Inflammatory macrophage treated with lipopolysaccharide for 1 hour (primary cell): ENCODE measurements around the gene COPS8.

Experiments used
- DNase-seq, 2 donors: peaks; one replicate each; pipeline ENCODE4 v3.0.0-alpha.2; 2020 to 2022

The COPS8 gene

DNA sequence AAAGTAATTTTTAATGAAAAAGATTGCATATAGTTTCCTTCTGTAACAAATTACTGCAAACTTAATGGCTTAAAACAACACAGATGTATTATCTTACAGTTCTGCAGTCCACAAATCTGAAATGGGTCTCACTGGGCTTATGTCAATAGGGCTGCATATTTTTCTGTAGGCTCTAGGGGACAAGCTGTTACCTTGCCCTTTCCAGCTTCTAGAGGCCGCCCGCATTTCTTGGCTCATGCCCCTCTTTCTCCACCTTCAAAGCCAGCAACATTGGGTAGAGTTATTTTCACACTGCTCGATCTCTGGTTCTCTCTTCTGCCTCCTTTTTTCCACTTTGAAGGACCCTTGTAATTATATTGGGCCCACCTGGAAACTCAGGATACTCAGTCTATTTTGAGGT, 16.7 kb downstream of the COPS8 start:
- DNase-seq: no peak

DNA sequence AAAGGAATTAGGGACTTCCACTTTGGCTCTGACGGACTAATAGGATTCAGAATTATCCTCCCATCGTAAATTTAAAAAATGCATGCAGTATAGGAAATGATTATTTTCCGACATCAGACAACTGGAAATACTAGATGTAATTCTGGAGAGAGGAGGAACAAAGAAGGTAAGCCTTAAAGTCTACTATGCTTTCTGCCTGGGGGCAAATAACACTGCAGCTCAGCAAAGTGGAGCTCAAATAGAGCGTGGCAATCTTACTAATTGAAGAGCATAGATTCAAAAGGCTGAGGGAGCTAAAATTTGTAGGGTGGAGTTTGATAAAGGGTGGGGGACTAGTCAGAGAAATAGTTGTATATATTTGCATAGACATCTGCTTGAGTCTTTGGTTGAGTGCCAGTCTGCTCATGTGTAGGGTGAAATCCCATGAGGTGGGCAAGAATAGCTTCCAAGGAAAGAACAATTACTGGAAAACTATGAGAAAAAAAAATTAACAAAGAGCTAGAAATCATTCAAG, 23.8 kb downstream of the COPS8 start:
- DNase-seq: no peak

DNA sequence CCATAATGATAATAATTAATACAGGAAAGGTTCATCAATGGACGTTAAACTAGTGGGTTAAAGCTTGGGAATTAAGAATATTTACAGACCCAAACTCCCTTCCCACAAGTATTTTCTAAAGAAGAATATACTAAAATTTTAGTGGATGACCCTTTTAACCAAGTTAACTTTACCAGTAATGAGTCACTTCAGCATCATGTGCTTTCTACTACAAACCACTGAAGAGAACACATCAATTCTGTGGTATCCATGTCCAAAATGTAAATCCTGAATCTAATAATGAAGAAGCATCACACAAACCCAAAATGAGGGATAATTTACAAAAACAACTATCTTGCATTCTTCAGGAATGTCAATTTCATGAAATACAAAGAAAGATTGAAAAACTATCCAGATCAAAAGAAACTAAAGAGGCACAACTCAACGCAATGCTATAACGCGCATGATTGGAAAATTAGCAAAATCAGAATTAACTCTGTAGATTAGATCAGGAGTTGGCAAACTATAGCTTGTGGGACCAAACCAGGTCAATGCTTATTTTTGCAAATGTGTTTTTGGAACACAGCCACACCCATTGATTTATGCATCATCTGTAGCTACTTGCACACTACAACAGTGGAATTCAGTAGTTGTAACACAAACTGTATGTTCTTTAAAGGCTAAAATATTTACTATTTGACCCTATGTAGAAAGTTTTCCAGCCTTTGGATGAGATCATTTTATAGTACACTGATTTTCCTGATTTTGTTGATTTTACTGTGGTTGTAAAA, 27.5 kb downstream of the COPS8 start:
- no peak for DNase-seq

DNA sequence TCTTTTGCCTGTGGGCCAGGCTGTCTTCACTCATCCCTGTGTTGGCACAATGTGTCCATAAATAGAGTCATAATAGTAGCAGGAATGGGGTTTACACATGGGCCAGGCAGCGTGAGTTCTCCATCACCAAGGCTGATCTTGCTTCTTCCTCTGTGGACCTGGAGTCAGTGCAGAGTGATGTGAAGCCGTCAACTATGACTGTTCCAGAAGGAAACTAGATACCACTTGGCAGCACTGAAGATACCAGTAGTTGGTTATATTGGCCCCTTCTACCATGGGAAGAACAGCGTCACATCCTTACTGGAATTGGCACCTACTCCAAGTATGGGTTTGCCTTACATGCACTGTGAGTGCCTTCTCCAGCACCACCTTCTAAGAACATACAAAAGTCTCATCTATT, 30.2 kb downstream of the COPS8 start:
- no peak for DNase-seq

DNA sequence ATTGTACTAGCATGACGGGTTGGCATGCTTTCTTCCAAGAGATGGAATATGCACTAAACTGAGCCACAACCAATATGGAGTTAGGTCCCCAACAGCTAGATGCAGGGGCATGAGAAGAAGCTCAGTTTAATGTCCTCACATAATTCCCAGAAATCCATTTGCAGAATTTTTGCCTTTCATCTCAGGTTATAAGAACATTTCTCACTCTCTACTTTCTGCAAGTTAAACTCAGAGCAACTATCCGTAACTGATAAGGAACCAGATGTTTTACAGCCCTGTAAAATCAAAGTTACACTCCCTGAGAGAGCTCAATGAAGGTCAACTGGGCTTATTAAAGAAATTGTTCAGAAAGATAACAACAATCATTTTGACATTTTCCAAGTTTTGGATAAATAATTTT, 30.7 kb downstream of the COPS8 start:
- no peak for DNase-seq

DNA sequence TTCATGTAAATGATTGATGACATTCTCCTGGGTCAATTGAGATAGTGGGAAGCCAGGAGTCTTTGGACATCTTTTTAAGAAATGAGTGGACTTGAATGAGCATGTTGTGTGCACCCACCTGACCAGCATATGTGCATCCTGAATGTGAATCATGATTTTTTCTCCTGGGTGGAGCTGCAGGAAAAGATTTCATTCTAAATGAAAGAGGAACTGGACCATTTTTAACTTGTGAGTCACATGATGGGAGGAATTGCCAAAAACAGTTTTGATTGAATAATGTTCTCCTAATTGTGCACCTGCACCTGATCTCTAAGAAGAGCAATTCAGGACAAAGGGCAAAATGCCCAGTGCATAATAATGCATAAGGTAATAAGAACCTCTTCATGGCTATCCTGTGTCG, 32.3 kb downstream of the COPS8 start:
- peak; percentile 4 to 22 for DNase-seq

DNA sequence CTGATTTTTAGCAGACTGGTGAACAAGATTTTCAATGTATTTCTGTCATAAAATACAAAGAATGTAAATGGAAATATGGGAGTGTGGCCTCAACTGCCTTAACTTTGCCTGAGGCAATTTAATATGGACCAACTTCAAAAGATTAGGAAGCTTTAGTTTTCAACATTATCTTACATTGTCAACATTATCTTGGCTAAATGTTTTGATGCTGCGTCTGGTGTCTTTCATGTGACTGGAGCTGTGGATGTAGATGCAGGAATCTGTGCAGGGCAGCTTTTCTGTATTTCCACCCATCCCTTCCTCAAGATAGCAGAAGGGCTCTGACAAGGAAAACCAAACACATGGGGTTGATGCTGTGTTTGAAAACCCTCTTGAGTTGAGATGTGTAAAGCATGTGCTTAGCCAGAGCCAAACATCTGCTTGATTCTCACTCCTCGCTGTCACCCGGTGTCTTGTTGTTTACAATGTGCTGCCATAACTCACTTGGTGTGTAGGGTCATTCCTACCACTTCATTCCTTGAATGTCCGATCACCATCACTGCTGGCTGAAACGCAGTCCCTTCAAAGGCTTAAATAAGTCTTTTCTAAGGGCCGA, 33.0 kb downstream of the COPS8 start:
- DNase-seq: no peak

DNA sequence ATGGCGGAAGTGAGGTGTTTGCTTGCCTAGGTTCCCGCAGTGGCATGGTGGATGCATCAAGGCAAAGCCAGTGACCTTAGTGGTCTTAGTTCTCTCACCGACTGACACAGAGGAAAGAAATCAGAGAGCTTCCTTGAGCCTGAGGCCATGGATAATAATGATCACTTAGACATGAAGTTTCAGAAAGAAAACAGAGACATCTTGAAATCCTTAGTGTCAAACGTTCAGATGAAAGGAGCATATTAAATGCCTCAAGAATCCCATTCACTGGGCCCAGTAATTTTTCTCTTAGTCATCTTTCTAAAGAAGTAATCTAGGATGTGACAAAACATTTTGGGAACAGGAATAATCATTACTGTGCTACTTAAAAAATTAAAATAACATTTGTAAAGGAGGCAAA, 35.2 kb downstream of the COPS8 start:
- DNase-seq: no peak

DNA sequence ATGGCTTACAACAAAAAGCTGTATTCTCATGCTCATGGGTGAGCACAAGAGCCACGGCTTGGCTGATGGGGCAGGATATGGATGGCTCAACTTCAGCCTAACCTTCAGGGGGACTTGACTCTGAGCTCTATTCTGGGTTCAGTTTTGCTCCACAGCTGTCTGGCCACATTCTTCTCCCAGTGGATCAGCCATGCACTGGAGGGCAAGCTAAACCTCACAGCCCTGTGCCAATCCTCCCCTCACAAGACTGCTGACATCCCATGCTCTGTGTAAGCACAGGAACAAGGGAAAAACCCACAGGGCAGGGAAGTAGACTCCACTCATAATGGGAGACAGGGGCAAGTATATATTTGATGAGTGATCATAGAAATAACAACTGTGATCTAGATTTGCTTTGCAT, 35.6 kb downstream of the COPS8 start:
- DNase-seq: peak in 1 of 2 donors; percentile 31

DNA sequence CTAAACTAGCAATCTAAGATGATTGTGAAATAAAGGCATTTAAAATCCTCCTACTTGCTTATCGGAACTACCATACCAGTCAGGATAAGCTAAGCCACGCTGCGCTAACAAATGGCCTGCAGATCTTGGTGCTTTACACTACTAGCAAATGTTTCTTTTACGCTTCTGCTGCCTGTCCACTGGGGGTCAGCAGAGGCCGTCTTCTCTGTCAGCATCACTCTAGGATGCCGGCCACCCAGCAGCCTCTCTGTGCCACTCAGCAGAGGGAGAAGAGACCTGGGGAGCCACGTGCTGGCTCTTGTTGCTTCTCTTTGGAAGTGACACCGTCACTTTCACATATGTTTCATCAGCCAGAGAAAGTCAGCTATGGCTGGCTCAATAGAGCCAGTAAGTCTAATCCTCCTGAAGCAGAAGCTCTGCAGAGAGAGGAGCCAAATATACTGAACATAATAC, 36.6 kb downstream of the COPS8 start:
- DNase-seq: peak; percentile 35 to 40

DNA sequence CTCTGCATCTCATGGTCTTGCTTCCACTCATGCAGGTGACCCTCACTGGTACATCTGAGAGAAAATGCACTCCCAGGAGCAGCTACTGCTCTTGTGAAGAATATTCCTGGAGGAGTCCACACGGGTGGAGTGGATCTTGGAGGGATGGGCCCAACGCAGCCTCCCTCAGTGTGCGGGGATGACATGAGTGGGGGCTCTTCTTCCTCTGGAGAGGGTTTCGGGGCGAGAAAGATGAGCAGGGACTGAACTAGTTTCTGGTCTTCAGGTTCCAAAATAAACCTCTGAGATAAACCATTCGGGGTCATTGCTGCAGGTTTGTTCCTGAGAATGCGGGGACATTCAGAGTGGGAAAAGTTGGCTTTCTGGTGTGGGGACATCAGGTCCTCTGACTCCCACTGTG, 39.1 kb downstream of the COPS8 start:
- DNase-seq: no peak

DNA sequence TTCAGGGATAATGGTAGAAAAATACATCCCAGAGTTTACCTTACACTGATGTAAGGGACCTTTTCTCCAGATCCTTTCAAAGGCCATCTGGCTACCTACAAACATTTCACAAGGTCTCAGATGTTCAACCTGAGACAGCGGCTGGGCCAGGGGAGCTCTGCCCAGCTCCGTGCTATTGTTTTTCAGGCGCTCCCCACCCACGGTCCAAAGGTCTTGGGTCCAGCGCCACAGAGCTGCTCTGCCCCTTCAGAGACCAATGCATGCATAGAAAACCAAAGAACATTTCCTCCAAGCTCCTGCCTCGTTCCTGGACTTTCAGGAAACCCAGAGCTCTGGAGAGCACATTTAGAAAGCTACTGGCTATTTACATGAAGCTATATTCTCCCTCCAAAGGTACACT, 40.3 kb downstream of the COPS8 start:
- no peak for DNase-seq

DNA sequence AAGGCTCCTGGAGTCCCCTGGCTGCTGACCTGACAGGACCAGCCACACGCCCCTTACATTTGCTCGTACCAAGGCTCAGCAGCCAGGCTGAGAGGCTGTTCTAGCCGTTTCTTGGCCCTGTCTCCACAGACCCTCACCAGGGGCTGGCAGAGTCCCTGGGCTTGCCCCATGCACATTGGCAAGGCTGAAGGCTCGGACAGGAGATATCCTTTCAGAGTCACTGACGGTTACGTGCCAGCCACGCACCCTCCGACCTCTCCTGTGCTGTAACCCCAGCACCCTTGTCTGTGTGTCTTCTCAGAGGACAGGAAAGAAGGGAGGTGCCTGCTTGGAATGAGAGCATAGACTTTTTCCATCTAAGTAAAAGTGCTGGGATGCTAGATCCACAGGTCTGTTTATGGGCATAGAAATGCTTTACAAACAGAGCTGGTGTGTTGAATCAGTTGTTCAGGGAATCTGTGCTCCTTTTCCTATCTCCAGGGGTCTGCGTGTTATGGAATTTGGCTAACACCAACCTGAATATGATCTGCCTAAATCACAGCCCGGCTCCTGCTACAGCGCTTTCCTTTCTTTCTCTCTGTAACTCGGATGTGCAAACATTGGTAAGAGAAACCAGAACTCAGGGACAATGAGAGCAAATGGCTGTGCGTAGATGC, 41.0 kb downstream of the COPS8 start:
- no peak for DNase-seq

DNA sequence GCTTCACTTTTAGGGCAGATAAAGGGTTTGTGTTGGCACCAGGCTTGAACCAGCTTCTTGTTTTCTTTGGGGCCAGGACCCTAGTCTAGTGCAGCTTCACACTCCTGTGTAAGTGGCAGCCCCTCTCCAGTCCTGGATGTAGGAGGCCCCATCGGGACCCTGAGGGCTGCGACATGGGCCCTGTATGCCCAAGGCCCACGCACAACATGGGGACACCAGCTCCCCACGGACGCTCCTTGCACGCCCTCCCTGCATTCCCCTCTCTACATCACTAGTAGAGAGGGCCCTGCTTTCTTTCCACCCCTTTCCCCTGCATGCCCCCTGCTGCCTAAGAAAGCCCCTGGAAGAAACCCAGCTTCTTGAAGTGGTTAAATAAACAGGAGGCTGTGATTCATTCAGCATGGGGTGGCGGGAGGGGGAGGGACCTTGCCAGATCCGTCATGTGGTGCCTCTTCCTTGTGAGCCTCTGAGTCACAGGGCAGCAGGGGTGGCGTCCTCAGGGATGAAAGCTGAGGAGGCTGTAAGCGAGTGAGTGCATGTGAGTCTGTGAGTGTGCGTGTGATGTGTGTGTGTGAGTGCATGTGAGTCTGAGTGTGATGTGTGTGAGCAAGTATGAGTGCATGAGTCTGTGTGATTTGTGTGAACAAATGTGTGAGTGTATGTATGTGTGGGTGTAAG, 42.5 kb downstream of the COPS8 start:
- peak; percentile 61 to 82 for DNase-seq

DNA sequence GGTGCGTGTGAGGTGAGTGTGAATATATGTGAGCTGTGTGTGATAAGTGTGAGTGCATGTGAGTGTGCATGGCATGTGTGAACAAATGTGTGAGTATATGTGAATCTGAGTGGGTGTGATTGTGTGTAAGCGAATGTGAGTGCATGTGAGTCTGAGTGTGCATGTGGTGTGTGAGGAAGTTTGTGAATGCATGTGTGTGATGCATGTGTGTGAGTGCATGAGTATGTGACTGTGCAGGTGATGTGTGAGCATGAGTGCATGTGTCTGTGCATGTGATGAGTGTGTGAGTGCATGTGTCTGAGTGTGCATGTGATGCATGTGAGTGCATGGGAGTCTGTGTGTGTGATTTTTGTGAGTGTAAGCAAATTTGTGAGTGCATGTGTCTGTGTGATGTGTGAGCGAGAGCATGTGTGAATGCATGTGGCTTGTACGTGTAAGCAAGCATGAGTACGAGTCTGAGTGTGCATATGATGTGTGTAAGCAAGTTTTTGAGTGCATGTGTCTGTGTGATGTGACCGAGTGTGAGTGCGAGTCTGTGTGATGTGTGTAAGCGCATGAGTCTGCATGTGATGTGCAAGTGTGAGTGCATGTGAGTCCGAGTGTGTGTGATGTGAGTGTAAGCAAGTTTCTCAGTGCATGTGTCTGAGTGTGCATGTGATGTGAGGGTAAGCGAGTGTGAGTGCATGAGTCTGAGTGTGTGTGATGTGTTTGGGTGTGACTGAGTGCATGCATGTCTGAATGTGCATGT, 43.3 kb downstream of the COPS8 start:
- DNase-seq: no peak

DNA sequence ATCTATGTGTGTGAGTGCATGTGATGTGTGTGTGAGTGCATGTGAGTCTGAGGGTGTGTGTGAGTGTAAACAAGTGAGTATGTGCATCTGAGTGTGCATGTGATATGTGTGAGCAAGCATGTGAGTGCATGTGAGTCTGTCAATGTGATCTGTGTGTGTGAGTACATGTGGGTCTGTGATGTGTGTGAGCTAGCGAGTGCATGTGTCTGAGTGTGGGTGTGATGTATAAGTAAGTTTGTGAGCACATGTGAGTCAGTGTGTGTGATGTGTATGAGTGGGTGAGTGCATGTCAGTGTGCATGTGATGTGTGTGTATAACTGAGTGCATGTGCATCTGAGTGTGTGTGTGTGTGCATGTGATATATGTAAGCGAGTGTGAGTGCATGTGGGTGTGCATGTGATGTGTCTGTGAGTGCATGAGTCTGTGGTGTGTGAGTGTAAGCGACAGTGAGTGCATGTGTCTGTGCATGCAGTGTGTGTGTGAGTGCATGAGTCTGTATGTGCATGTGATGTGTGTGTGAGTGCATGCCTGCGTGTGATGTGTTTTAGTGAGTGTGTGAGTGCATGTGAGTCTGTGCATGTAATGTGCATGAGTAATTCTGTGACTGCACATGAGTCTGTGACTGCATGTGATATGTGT, 44.1 kb downstream of the COPS8 start:
- DNase-seq: no peak

DNA sequence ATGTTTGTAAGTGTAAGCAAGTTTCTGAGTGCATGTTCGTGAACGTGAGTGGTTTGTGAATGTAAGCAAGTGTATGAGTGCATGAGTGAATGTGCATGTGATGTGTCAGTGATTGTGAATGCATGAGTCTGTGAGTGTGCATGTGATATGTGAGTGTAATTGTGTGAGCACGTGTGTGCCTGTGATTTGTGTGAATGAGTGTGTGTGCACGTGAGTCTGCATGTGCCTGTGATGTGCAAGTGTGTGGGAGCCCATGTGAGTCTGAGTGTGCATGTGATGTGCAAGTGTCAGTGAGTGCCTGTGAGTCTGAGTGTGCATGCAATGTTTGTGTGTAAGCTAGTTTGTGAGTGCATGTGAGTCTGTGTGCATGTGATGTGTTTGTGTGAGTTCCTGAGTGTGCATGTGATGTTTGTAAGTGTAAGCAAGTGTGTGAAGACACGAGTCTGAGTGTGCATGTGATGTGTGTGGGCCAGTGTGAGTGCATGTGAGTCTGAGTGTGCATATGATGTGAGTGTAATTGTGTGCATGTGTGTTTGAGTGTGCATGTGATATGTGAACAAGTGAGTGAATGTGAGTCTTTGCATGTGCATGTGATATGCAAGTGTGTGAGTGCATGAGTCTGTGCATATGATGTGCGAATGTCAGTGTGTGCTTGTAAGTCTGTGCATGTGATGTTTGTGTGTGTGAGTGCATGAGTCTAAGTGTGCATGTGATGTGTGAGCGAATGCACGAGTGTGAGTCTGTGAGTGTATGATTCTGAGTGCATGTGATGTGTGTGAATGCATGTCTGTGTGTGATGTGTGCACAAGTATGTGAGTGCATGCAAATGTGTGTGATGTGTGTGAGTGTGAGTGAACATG, 45.1 kb downstream of the COPS8 start:
- no peak for DNase-seq

DNA sequence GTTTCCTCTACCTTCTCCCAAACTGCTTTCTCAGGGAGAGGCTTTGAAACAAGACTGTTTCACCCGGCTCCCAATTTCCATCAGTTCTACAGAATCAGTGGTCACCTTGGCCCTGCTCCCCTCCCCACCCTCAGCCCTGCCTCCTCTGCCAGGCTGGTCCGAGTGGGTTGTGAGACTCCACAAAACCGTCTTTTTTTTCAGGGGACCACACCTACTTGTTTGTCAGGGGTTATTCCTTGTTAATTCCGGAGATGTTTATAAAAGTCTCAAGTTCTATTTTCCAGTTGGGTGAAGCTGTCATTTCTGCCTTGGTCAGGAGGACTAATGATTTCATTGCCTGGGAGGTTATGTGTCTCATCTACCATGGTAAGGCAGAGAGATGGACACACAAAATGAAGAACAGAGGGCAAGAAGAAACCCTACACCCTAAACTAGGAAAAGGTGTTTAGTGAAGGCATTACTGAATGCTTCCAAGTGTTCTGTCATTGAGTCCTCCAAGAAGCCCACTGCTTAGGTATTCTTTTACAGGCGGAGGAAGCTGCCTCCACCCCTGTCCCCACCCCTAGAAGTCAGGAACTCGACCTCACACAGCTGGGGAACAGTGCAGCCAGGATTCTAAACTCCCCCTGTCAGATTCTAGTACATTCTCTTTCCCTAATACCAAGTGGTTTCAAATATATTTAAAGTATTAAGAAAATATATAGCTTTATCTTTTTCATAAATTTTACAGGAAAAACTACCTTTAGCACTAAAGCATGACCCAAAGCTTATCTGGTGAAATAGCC, 46.3 kb downstream of the COPS8 start:
- no peak for DNase-seq

DNA sequence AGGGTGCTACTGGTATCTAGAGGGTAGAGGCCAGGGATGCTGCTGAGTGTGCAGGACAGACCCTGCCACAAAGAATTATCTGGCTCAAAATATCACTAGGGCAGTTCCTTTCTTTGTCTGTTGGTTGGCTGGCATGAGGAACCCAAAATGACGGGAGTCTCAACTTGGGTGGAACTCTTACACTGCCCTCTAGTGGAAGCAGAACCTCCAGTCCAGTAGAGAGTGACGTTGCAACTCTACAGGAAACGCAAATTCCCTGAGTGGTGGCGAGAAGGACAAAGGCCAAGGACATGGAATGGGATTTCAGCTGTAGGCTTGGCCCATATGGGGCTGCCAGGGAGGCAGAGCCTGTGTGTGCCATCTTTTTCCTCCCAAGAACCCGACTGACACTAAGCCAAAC, 47.1 kb downstream of the COPS8 start:
- DNase-seq: peak; percentile 7 to 44
